ENCODE measurements around the gene CARNS1. TPM values are rescaled to one million over a fixed set of nuclear protein-coding genes. Genes with fewer than 3 reads are reported as not detected.
A peak's percentile ranks its signal among the peaks of the same experiment; 100 is the strongest.

CARNS1 gene
- total RNA-seq, 1 experiment from 2014 or later = not detected

DNA sequence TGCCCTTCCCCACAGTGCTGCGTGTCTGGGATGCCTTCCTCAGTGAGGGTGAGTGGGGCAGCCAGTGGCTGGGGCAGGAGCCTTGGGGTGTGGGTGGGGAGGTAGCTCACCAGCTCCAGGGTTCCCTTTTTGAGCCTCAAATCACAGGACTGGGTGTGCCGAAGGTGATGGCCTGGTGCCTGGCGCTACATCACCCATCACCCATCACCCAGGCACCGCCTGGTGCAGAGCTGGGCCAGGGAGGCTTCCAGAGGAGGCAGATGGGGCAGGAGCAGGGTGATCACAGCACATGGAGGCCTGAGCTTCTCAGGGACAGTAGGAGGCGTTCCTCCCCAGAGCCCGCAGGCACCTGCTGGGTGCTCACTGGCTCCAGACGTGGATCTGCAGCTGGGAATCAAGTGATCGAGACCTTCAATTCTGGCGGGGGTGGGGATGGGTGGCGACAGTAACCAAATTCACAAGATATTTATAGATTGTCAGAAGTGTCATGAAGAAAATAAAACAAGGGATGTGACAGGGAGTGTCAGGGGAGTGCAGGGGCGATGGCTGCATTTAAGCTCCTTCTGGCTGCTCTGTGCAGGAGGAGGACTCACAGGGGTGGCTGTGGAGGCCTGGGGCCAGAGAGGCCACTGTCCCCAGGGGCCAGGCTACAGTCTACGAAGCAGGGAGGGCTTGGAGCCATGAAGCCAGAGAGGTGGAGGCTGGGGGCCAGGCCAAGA is 8.3 kb upstream of the CARNS1 start:
- in situ Hi-C loops (cut with HindIII; ENCODE audit: low sequenced_read_pairs) = no loop called here
- no peak for DNase-seq (ENCODE audit: low spot score)

DNA sequence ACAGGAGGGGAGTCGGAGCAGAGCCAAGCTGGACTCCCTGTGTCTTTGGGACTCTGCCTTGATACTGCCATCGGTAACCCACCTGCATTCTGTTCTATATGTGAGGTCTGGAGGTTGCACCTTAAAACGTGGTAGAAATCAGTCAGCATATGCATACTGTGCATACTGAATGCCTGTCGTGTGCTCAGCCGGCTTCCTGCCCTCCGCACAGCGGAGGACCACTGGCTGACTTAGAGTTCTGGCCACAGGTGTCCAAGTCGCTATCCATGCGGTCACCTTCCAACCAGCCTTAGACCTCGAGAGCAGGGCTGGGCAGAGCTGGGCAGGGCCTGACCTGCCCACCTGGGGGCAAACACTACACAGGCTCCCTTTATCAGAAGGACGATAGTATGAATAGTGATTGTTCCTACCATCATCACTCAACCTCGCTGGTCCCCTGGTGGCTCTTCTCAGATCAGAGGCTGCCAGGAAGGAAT is 7.8 kb upstream of the CARNS1 start:
- in situ Hi-C loops (cut with HindIII; ENCODE audit: low sequenced_read_pairs) = no loop called here

DNA sequence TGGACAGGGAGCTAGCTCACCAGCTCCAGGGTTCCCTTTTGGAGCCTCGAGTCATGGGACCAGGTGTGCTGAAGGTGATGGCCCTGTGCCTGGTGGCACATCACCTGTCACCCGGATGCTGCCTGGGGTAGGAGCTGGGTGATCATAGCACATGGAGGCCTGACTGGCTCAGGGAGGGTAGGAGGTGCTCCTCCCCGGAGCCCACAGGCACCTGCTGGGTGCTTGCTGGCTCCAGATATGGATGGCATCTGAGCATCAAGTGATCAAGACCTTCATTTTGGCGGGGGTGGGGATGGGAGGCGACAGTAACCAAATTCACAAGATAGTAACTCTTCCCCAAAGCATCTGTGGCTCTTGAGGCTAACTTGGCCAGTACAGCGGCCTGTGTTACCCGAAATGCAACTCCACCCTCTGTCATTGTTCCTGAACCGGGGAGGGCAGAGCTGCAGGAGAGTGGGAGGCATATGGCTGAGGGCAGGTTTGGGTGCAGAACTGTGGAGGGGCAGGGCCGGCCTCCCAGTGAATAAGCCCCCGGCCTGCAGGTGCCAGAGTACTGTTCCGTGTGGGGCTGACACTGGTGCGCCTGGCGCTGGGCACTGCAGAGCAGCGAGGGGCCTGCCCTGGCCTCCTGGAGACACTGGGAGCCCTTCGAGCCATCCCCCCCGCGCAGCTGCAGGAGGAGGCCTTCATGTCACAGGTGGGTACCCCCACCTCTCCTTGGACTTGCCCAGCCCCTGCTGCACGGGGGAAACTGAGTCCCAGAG is 6.9 kb upstream of the CARNS1 start:
- in situ Hi-C loops (cut with HindIII; ENCODE audit: low sequenced_read_pairs) = no loop called here
- no peak for DNase-seq (ENCODE audit: low spot score)

More for the DNA sequence above, 7.8 kb upstream of the CARNS1 start:
- no peak for DNase-seq (ENCODE audit: low spot score)

GRCh38 chr11:67409261-67409666 is 6.2 kb upstream of the CARNS1 start:
- in situ Hi-C loops (cut with HindIII; ENCODE audit: low sequenced_read_pairs) = no loop called here
- no peak for DNase-seq (ENCODE audit: low spot score)

- DNase-seq (ENCODE audit: low spot score) = no peak
- in situ Hi-C loops (cut with HindIII; ENCODE audit: low sequenced_read_pairs) = no loop called here
These were observed 5.6 kb upstream of the CARNS1 start for GRCh38 chr11:67409781-67410368.

- DNase-seq (ENCODE audit: low spot score) = no peak
- in situ Hi-C loops (cut with HindIII; ENCODE audit: low sequenced_read_pairs) = no loop called here
These were observed 5.1 kb upstream of the CARNS1 start for GRCh38 chr11:67410369-67410831.

- DNase-seq (ENCODE audit: low spot score) = no peak
- in situ Hi-C loops (cut with HindIII; ENCODE audit: low sequenced_read_pairs) = no loop called here
These were observed 4.3 kb upstream of the CARNS1 start for GRCh38 chr11:67410984-67411784.

- no peak for DNase-seq (ENCODE audit: low spot score)
- in situ Hi-C loops (cut with HindIII; ENCODE audit: low sequenced_read_pairs) = no loop called here
These were observed 3.7 kb upstream of the CARNS1 start for GRCh38 chr11:67411785-67412152.

- in situ Hi-C loops (cut with HindIII; ENCODE audit: low sequenced_read_pairs) = no loop called here
- DNase-seq (ENCODE audit: low spot score) = no peak
These were observed 2.8 kb upstream of the CARNS1 start for GRCh38 chr11:67412495-67413179.

DNA sequence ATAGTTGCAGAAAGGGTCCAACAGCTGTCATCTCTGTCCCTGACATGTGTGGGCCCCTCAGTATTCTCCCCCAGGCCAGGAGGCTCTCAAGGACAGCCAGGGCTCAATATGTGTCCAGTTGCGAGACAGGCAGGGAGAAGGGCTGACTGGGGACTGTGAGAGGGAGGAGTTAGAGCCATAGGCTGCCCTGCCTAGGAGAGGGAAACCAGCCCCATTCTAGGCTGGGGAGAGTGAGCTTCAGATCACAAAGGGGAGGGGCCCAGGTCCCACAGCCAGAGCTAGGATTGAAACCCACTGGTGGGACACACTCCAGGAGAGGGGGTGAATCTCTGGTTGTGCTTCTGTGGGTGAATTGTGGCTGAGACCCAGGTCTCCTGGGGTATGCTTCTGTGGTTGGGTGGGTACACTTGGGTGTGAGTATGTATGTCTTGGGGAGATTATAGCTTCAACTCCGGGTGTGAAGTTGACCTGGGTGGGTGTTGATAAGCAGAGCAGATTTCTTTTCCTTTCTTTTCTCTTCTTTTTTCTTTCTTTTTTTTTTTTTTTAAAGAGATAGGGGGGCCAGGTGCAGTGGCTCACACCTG is 2.1 kb upstream of the CARNS1 start:
- in situ Hi-C loops (cut with HindIII; ENCODE audit: low sequenced_read_pairs) = no loop called here
- DNase-seq (ENCODE audit: low spot score) = no peak

- in situ Hi-C loops (cut with HindIII; ENCODE audit: low sequenced_read_pairs) = no loop called here
- DNase-seq (ENCODE audit: low spot score) = no peak
These were observed 1.2 kb downstream of the CARNS1 start for GRCh38 chr11:67416416-67417335.

GRCh38 chr11:67417425-67417824 is 1.9 kb downstream of the CARNS1 start:
- in situ Hi-C loops (cut with HindIII; ENCODE audit: low sequenced_read_pairs) = no loop called here
- no peak for DNase-seq (ENCODE audit: low spot score)

GRCh38 chr11:67418476-67419281 is 3.2 kb downstream of the CARNS1 start:
- in situ Hi-C loops (cut with HindIII; ENCODE audit: low sequenced_read_pairs) = no loop called here
- peak; percentile 83 for DNase-seq (ENCODE audit: low spot score)

DNA sequence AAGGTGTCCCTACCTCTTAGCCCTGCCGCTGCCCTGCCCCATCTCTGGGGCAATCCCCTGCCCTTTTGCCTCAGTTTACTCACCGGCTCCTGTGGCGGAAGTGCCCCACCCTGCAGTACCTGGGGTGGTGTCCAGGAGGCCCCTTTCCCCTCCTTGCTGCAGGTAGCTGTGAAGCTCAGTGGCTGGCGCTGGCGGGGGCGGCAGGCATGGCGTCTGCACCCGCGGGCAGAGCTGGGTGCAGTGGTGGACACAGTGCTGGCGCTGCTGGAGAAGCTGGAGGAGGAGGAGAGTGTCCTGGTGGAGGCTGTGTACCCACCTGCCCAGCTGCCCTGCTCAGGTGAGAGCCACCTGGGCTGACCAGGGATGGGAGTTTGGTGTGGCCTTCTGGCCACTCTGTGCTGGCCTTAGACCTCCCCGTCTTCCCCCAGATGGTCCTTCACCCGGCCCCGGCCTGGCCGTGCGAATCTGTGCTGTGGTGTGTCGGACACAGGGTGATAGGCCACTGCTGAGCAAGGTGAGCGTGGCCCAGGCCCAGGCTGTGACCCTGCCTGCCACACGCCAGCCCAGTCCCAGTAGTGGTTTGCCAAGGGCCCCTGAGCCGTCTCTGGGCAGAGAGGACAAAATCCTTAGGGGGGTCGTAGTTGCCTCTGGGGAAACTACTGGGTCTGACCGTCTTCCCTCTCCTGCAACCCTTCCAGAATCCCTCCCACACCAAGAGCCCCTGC is 4.0 kb downstream of the CARNS1 start:
- in situ Hi-C loops (cut with HindIII; ENCODE audit: low sequenced_read_pairs) = no loop called here
- DNase-seq (ENCODE audit: low spot score) = no peak

DNA sequence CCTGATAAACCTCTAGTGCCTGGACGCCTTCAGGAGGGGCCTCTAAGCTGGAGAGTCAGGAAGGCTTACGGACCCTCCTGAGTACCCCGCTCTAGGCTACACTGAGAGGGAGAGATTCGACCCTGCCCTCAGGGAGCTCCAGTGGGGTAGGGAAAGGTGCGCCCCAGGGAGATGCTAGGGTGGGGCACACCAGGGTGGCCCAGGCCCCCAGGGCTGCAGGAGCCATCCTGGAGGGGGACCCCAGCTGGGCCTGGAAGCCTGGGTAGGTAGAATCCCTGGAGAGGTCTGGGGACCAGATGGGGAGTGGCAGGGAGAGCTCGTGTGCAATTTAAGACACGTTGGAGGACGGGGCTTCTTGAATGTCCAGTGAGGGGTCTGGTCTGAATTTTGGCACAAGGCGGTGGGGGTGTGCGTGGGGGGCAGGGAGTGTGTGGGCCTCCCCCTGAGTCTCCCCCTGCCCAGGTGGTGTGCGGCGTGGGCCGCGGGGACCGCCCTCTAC is 4.7 kb downstream of the CARNS1 start:
- DNase-seq (ENCODE audit: low spot score) = no peak
- in situ Hi-C loops (cut with HindIII; ENCODE audit: low sequenced_read_pairs) = no loop called here
